GM21528 (cell line): ENCODE data around the gene TRDN.
"Not testable (repeated sequence)": the region's sequence is repeated elsewhere in the genome, so short reads cannot be mapped to it uniquely, and the experiment has no call there.

Experiments used
- ATAC-seq: cut with Tn5 transposase; IDR thresholded peaks from one replicate; pipeline ENCODE4 v1.9.1; 2021; ENCODE audit warnings: mild to moderate bottlenecking, moderate library complexity; ENCODE audit not compliant: unreplicated experiment, low FRiP score

TRDN gene

GRCh38 chr6:123569575-123569974 is 67.2 kb downstream of the TRDN start:
- ATAC-seq = no peak

GRCh38 chr6:123565529-123565928 is 71.2 kb downstream of the TRDN start:
- ATAC-seq = no peak

GRCh38 chr6:123564361-123564760 is 72.4 kb downstream of the TRDN start:
- no peak for ATAC-seq

- ATAC-seq = no peak
These were observed 74.1 kb downstream of the TRDN start for GRCh38 chr6:123562677-123563076.

DNA sequence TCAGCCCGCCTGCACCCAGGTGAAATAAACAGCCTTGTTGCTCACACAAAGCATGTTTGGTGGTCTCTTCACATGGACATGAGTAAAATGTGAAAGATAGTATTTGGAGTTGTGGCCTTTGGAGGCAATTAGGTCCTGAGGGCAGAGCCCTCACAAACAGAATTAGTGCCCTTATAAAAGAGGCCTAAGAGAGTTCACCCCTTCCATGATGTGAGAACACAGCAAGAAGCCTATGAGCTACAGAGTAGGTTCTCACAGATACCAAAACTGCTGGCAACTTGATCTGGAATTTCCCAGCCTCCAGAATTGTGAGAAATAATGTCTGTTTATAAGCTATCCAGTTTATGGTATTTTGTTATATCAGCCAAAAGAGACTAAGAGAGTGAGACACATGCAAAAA is 74.5 kb downstream of the TRDN start:
- ATAC-seq = no peak

- not testable (repeated sequence) for ATAC-seq
These were observed 76.9 kb downstream of the TRDN start for GRCh38 chr6:123559816-123560215.

GRCh38 chr6:123557474-123557873 is 79.3 kb downstream of the TRDN start:
- ATAC-seq = not testable (repeated sequence)

DNA sequence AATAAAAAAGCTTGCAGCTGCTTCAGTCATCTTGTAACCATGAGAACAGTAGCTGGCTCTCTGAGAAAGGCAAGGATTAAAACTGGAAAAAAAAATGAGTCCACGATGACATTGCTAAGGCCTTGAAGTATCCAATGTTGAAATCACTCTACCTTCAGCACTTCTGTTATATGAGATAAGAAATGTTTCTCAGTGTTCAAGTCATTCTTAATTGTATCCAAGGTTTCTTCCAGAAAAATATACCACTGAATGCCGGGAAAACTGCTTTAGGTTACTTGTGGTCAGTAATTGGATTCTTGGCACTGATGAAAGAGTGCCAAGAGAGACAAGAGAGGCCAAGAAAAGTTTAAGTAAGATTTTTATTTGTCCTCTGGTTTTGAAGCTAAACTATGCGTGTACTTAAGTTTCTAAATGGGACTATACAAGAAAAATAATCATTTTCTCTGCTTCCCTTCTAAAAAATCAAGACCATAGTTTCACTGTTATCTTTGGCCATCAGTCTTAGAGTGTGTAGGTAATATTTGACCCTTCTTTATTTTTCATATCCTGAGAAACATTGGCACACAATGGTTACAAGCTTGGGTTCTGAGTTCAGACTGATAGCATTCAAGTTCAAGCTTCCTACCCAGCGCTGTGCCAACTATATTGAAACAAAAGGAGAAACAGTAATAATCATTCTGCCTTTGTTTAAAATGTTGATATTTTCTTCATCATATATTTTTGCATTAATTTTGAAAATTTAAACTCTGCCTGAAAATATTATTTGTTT is 84.6 kb downstream of the TRDN start:
- no peak for ATAC-seq

DNA sequence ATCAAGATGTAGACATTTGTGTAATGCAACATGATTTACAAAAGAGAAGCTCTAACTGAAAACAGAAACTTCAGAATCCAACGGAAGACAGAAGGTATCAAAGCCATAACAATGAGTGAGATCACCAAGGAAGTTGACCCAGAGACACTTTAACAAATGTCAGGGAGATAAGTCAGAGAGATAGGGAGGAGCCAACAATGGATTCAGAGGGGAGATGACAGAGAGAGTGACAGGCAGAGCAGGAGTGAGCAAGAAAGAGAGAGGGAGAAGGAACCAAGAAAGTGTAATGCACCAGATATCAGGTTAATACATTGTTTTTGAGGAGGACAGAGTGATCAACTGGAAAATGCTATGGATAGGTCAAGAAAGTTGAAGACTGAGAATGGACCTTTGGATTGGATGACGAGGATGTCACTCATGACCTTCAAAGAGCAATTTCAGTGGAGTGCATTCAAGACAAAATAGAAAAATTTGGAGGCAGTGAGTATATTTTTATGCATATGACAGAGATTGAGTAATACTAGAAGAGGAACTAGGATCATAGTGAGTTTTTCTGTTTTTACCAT is 86.6 kb downstream of the TRDN start:
- ATAC-seq = no peak

- ATAC-seq = no peak
These were observed 87.3 kb downstream of the TRDN start for GRCh38 chr6:123549476-123549875.

DNA sequence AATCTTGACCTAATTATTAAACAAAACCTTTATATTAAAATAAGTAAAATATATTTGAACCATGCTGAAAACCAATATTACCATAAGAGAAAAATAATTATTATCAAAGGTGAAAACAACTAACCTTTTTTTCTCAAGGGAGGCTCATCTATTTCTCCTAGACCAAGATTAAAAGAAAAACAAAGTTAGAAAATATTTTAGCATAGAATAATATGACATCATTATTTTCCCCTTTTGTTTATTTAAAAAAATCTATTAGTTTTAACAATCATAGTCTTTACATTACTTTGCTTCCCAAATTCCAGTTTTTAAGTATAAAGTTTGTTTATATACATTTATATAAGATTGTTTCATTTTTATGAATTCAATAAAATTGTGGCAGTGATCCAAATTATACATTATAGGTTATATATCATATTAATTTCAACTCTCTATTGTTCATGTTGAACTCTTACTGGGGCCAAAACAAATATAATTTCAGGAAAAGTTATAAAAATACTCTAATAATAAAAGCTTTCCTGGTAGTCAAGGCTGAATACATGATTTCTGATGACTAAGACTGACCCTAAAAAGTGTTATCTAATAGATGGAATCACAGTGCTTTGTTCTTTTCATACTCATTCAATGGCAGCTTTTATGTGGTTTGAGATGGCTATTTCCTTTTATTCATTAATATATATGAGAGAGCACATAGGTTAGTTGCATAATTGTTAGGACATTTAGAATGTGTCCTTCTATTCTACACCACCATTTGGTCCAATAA is 89.4 kb downstream of the TRDN start:
- no peak for ATAC-seq

- ATAC-seq = no peak
These were observed 90.2 kb downstream of the TRDN start for GRCh38 chr6:123546537-123546936.

- no peak for ATAC-seq
These were observed 95.3 kb downstream of the TRDN start for GRCh38 chr6:123541462-123541861.

DNA sequence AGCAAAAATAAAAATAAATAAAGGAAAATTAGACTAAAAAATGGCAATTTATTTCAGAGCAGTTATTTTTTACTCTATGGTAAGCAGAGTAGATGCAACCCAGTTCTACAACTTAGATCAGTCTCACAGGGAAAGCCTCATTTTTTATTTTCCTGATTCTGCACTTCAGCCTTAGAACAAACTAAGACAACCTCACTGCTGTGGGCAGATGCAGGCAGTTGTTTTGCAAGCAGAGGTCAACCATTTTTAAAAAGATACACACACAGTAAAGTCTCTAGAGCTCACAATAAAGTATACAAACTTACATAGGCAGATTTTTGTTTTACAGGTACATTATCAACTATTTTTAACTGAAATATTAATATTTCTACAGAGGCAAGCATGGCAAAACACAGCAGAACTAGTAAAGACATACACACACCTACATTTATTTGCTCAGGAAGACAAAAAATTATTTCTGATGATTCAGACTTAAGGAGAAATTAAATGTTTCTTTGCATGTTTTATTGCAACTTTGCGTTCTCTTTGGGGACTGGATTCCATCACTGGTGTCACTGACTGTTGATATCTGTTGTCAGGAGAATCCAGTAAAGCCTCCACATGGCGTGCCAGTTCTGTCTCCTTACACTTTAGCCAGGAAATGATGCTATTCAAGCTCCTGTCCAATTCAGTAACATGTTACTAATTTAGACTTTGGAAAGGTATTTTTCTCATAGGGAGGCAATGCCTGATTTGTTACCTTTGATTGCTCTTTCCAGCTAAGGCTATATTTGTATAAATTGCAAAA is 102.7 kb downstream of the TRDN start:
- ATAC-seq = no peak

- ATAC-seq = no peak
These were observed 106.9 kb downstream of the TRDN start for GRCh38 chr6:123529843-123530242.

DNA sequence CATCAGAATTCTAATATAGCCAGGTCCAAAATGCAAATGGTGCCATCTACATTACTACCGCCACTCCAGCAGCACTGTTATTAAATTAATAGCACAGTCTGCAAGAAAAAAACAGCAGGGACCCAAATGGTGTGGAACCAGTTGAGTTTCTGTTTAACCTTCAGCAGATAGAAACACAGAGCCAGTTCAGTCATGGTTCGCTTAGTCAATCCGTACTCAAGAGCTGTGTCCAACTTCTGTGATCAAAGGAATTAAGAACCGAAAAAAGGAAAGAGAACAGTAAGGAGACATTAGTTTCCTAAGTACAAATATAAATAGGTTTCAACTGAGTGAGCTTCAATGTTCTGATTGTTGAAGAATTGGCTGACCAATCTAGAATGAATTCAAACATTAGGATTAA is 107.7 kb downstream of the TRDN start:
- no peak for ATAC-seq

- ATAC-seq = no peak
These were observed 109.3 kb downstream of the TRDN start for GRCh38 chr6:123527406-123527805.

GRCh38 chr6:123526128-123526527 is 110.6 kb downstream of the TRDN start:
- ATAC-seq = no peak

DNA sequence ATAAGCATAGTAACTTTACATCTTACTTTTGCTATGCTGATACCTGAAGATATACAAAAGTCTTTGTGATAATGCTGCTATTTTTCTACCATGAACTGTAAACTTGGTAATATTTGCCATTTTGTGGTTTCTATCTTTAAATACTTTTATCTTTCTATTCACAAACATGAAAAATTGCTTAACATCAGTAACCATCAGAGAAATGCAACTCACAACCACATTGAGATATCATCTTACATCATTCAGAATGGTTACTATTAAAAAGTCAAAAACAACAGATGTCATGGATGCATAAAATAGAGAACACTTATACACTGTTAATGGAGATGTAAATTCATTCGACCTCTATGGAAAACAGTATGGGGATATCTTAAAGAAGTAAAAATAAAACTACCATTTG is 112.0 kb downstream of the TRDN start:
- no peak for ATAC-seq

DNA sequence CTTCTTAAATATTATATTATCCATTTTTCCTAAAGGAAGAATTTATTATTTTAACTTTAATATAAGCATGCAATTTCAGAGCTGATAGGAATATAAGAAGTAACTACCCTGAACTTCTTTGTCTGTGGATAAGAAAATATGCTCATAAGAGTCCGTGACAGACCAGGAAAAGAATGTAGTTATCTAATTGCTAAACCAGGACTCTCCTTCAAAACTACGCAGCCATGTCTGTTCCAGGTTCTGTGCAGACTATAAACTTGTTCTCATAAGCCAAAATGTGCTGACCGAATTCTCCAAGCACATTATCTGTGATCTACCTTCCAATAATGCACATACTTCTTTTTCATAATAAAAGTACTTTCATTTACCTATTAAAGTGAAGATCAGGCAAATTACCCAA is 116.5 kb downstream of the TRDN start:
- ATAC-seq = no peak

DNA sequence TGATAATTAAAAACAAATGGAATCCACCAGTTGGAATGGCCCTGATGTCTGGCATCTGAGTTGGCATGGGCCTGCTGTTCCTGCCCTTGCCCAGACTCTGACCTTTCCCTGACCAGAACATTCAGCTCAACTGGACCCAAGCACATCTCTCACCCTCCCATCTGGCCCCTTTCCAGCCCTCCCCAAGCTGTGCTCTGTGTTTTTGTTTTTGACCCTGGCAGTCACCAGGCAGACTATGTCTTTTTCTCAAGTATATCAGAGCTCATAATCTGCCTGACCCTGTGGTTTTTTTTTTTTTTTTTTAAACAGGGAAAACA is 117.6 kb downstream of the TRDN start:
- ATAC-seq = no peak
